NCI-H187 (cell line): Measurements from ENCODE around the gene GMNN.

Source experiments
- DNase-seq, 2 experiments: peaks; one replicate each; lab custom pipeline; 2025; lab: John Stamatoyannopoulos, UW

Gene GMNN

GRCh38 chr6:24807584-24807983, 32.8 kb downstream of the GMNN start:
- no peak for DNase-seq

GRCh38 chr6:24809728-24810127, 35.0 kb downstream of the GMNN start:
- no peak for DNase-seq

DNA sequence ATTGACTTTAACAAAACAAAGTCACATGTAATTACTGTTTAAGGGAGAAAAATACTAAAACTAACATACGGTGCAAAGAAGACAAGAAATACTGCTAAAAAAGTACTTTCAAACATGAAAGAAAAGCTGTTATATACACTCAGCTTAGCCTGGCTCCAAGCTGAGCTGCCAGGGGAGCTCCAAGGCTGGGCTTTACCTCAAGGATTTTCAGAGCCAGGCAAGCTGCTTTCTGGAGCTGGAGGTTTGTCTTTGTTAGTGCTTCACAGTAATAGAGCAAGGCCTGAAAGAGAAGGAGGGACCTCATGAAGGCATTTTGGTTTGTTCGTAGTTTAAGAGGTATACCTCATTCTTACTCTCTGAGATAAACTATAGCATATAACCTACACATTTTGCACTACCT, 43.6 kb downstream of the GMNN start:
- DNase-seq, result no peak

GRCh38 chr6:24821860-24822444, 47.2 kb downstream of the GMNN start:
- DNase-seq, result no peak

- DNase-seq, result no peak
Measured at GRCh38 chr6:24822696-24823095, 48.0 kb downstream of the GMNN start.

DNA sequence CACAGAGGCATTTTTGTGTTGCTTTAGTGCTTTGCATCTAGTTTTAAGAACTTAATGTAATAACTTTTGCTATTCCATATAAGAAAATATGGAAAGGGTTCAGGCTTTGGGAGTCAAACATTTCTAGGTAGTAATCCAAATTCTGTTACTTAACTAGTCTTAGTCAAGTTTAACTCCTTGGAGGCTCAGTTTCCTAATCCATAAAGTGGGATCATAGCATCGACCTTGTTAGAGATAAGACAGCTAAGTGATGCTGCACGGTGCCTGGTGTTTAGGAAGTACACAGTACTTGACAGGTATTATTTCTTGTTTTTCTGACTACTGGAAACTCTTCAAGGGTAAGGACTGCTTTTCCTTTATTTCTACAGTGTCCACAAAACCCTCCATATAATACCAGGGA, 48.4 kb downstream of the GMNN start:
- no peak for DNase-seq

DNA sequence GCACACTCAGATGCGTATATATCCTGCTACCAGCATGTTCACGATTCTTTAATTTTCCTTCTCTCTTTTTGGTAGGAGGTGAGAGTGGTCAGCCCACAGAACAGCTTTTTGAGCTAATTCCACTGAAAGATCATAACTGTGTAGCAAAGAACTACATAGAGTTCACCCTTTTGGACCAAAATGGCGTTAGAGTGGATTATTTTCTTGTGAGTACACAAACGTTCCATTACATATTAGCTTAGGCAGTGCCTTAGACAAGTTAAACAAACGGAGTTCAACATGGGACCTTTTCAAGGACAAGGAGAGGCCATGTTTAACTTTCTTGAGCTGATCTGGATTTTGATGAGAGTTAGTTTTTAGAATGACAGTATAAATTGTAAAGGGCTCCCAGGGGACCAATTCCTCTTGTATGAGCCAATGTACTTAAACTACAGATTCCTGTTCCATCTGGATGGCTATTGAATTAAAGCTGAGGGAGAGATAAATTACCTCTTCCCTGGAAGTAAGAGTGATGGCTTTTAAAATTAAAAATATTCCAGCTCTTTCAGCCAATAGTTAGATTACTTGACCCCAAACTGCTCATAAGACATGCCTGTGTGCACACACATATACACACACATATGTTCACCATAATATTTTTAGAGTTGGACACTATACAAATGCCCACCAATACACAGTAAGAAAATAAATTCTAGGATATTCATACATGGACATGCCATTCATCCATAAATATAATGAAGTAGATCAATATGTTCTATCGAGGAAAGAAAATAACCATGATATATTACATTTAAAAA, 49.6 kb downstream of the GMNN start:
- DNase-seq, result no peak

DNA sequence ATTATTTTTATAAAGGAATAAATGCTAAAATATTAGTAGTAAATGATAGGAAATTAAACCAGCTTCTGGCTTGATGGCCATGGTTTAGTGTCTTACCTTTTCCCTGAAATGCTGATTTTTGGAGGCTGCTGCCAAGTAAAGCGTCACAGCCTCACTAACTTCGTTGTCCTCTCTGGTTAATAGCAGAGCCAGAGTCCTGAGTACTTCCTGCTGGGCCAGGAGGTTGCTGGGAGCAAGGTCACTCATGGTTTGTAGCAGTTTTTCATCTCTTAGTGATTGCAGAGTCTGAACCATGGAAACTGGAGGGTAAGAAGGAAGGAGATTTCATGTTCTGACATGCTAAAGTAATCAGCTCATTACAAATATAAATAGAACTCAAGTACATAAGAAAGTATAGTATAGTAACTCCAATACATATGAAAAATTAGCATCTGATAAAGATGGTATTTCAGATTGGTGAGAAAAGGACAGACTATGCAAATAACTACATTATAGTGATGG, 50.4 kb downstream of the GMNN start:
- no peak for DNase-seq

DNA sequence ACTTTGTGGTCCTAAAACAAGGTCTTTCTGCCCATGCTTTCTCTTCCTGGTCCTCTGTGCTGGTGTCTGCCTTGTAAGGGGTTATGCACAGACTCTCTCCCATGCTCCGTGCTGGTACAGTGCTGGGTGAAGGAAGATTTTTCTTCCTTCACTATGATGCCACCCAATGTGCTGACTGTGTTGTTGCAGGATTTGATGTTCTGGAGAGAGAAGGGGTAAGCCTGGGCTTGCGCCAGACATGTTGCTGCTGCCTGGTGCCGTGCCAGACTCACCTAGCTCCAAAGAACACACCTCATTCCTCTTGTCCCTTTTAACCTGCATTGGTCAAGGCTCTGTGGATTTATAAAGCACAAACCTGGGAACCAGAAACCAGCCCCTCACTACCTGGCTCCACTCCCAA, 52.4 kb downstream of the GMNN start:
- DNase-seq, result no peak

DNA sequence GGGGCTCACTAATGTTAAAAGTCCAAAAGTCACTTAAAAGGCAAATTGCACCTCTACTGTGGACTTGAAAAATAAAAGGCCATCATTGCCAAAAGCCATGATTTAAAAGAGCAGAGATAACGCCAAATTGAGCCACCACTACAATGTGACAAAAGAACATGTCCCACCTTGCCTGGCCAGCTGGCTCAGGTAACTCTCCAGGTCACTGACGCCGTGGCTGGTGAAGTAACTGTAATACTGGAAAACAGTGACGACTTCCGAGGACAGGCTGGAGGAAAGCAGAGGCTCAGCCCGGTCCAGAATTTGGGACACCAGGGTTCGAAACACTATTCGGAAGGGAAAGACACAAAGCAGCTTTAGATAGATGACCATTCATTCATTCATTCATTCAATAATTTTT, 53.2 kb downstream of the GMNN start:
- no peak for DNase-seq

- DNase-seq, result no peak
Measured at GRCh38 chr6:24829657-24830056, 54.9 kb downstream of the GMNN start.

DNA sequence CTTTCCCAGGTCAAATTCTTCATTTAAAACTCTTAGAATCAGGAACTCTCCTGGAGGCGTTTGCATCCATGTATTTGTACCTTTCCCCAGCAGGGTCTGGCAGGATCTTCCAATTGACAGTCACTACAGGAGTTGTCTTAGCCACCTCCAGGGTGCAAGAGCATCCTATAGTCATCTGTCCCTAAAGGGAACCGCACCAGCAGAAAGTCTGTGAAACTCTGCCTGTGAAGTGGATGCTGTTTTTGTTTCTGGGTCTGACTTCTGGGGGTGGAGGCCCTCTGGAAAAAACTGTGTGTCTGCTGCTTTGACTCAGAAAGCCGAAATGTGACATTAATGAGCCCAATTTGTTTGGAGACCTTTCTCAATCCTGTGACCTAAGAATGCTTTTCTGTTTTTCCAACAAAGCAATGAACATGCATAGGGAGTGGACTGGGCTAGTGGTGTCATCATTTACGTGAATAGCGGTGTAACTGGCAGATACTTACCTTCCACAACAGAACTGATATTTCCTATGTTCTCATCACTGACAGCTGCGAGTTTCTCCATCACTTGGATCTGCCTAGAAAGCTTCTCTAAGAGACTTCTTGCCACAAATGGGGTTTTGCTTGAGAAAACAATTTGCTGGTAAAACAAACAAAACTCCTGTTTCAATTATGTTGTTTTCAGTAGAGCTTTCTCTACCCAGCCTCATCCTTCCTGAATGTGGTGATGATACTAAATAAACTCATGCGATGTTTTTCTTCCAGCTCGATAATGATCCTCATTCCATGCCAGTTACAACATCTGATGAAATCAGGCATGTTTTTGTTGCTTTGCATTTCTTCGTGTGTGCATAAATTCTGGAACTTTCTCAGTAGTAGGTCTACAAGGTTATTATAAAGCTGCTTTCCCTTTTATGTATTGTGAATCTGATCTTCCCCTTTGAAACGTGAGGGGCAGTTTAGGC, 57.3 kb downstream of the GMNN start:
- DNase-seq, result no peak

DNA sequence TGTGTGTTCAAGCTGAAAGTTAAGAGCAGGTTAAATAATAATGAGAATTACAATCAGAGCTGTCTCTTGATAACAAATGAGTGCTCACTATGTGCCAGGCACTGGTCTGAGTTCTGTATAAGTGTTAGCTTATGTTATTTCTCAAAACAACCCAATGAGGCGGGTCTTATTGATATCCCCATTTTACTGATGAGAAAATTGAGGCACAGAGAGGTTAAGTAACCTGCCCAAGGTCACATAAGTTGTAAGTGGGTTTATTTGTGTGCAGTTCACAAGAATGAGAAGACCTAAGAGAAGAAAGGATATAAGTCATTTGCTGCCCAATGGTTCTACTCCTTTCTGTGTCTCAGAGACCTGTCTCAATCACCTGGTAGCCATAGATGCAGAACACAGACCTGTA, 58.1 kb downstream of the GMNN start:
- no peak for DNase-seq

GRCh38 chr6:24833711-24834386, 59.1 kb downstream of the GMNN start:
- DNase-seq, result no peak
